GM19025 (cell line): ENCODE data around the gene LLPH.

Source experiments
- ATAC-seq: cut with Tn5 transposase; IDR thresholded peaks from one replicate; pipeline ENCODE4 v1.9.1; 2021; ENCODE audit warnings: mild to moderate bottlenecking, low read depth, moderate library complexity; ENCODE audit not compliant: unreplicated experiment

Gene LLPH

DNA sequence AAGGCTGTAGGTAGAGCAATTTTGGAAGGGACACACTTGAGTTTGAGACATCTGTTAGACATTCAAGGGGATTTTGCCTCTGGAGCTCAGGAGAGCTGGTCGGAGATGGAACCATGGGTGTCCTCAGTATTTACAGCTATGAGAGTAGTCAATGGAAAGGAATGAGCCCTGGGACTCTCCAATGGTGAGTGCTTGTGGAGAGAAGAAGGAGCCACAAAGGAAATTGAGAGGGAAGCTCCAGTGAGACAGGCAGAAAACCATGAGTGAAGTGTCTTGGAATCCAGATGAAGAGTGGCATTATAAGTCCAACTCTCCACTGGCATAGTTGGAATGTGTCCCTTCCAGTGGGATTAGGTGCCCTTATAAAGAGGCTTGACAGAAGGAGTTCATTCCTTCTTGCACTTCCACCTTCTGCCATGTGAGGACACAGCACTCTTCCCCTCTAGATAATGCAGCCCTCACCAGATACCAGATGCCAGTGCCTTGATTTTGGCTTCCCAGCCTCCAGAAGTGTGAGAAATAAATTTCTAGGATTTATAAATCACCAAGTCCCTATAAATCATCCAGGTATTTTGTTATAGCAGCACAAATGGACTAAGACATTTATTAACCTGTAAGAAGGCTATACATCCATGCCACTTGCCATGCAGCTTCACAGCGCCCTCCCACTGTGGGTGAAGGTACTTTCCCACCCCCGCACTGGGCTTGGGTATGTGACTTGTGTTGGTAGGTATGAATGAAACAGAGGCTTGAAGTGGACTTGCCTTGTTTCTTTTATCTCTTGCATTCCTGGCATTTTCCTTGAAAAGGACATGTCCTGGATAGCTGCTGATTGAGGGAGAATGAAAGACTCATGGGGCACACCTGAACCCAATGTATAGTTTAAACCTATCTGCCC, 27.3 kb downstream of the LLPH start:
- ATAC-seq = no peak

- ATAC-seq = peak; percentile 70
These were observed 37.8 kb downstream of the LLPH start for GRCh38 chr12:66092559-66093269.

DNA sequence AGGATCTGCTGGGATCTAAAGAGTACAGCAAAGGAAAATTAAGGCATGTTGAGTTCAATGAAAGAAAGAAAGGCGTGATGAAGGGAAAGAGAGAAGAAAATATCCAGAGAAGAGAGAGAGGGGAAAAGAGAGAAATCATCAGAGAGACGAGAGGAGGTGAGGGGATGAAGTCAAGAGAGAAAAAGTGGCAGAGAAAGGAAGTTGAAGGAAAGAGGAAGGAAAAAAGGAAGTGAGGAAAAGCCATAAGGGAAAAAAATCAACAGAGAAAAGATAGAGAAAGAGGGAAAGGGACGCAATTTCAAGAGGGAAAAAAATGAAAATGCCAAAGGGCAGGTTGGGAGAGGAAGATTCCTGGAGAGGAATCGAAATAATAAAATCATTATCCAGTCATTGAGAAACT, 40.4 kb downstream of the LLPH start:
- no peak for ATAC-seq

DNA sequence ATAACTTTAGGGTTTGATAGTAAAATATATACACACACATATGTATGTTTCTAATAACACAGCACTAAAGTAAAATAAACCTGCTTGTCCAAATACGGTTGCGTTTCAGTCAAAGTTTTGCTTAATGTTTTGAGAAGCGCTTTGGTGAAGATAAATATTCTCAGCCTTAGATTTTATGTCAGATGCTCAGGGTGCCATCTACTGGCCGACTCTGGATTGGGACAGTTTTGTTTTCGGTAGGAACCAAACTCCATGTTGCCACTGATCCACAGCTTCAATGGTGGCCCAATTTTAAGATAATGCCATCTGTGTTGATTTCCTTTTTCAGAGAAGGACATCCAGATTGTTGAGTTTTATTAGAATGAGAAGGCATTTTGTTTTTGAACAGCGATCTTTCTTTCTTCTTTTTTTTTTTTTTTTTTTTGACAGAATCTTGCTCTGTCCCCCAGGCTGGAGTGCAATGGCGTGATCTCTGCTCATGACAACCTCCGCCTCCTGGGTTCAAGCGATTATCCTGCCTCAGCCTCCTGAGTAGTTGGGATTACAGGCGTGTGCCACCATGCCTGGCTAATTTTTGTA, 43.1 kb downstream of the LLPH start:
- ATAC-seq = peak; percentile 53

- no peak for ATAC-seq
These were observed 44.6 kb downstream of the LLPH start for GRCh38 chr12:66085998-66086397.

- ATAC-seq = no peak
These were observed 45.3 kb downstream of the LLPH start for GRCh38 chr12:66085213-66085612.

DNA sequence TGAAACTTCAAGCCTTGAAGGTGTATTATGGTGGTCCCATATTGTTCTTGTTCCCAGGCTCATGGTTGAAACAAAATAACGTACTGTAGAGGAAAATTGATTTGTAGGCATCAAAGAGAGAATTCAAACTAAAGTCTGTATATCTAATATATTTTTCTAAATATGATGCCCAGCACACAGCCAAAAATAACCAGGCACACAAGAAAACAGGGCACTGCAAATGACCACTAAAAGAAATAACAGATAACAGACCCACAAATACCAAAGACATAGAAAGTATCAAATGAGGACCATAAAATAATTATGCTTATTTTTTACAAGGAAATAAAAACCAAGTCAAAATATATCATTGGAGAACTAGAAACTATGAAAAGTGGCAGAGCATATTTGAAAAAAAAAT, 46.8 kb downstream of the LLPH start:
- ATAC-seq = no peak

GRCh38 chr12:66082744-66083143, 47.8 kb downstream of the LLPH start:
- ATAC-seq = no peak

DNA sequence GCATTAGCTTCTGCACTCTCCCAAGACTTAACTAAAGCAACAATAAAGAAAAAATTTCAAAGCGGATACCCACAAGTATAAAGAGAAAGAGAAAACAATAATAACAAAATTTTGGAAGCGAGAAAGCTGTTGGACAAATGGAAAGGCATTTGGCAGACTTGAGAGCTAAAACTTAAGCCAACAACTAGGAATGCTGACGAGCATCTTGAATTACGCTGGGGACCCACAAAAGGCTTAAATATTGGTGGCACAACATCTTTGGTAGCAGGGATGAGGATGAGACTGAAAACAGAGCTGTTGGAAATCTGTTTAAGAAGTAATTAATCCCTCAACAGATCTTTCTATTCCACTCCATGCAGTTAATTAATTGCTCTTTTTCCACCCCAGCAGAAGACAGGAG, 49.8 kb downstream of the LLPH start:
- ATAC-seq = no peak

- ATAC-seq = no peak
These were observed 53.0 kb downstream of the LLPH start for GRCh38 chr12:66077542-66077941.

GRCh38 chr12:66074561-66074960, 56.0 kb downstream of the LLPH start:
- no peak for ATAC-seq

GRCh38 chr12:66072566-66072965, 58.0 kb downstream of the LLPH start:
- ATAC-seq = peak; percentile 58

DNA sequence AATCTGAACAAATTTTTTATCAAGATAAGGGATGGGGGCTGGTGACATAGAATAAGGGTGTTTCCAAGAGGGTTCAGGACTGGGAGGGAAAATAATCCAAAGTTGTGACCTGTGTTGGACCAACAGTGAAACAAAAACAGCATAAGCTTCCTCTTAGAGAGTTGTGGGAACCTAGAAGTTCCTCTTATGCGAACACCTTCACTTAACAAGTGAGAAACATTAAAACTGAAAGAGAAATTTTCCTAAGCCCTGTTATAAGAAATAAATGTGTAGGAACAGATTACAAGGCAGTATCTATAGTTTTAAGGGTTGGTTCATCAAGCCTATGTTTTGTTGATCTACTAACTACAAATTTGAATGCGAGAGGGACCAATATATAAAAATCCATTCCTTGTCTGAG, 58.4 kb downstream of the LLPH start:
- ATAC-seq = peak; percentile 63

GRCh38 chr12:66071549-66071948, 59.0 kb downstream of the LLPH start:
- no peak for ATAC-seq

- no peak for ATAC-seq
These were observed 60.0 kb downstream of the LLPH start for GRCh38 chr12:66070378-66071120.

GRCh38 chr12:66066929-66067523, 63.5 kb downstream of the LLPH start:
- ATAC-seq = no peak
